ENCODE measurements around the gene MRPL23.

The MRPL23 gene

GRCh38 chr11:1927848-1928469 lies 19.2 kb upstream of the MRPL23 start:
- H3K27me3 ChIP-seq (ENCODE audit: insufficient read depth, low read depth, severe bottlenecking) = peaks cover 71% of the 10 kb centered on the region
- H3K4me3 ChIP-seq (ENCODE audit: low read depth, low read length) = no peak overlapping the region
- DNase-seq = peak; percentile 3
- no peaks in the 10 kb centered on the region for H3K36me3 ChIP-seq
- TF ChIP-seq CTCF (IDR thresholded peaks at IDR 0.05; ENCODE audit: low read depth, low read length) = no peak
- H3K9me3 ChIP-seq (ENCODE audit: severe bottlenecking) = no peaks in the 10 kb centered on the region
- H3K27ac ChIP-seq = no peak overlapping the region

GRCh38 chr11:1928470-1928890 lies 18.7 kb upstream of the MRPL23 start:
- no peak for DNase-seq
- H3K4me3 ChIP-seq (ENCODE audit: low read depth, low read length) = no peak overlapping the region
- H3K36me3 ChIP-seq = no peaks in the 10 kb centered on the region
- H3K27ac ChIP-seq = no peak overlapping the region
- no peak for TF ChIP-seq CTCF (IDR thresholded peaks at IDR 0.05; ENCODE audit: low read depth, low read length)
- no peaks in the 10 kb centered on the region for H3K9me3 ChIP-seq (ENCODE audit: severe bottlenecking)
- H3K27me3 ChIP-seq (ENCODE audit: insufficient read depth, low read depth, severe bottlenecking) = peaks cover 70% of the 10 kb centered on the region

- no peak for DNase-seq
- TF ChIP-seq CTCF (IDR thresholded peaks at IDR 0.05; ENCODE audit: low read depth, low read length) = no peak
- H3K27ac ChIP-seq = no peak overlapping the region
- no peak overlapping the region for H3K4me3 ChIP-seq (ENCODE audit: low read depth, low read length)
- H3K27me3 ChIP-seq (ENCODE audit: insufficient read depth, low read depth, severe bottlenecking) = peaks cover 72% of the 10 kb centered on the region
- no peaks in the 10 kb centered on the region for H3K9me3 ChIP-seq (ENCODE audit: severe bottlenecking)
- no peaks in the 10 kb centered on the region for H3K36me3 ChIP-seq
Observed at GRCh38 chr11:1928891-1929541, 18.1 kb upstream of the MRPL23 start.

- no peak for DNase-seq
- Histone ChIP-seq H3K36me3 (no peaks in the 10 kb centered on the region), H3K4me3 (ENCODE audit: low read depth, low read length) (no peak overlapping the region), H3K27ac (no peak overlapping the region), H3K9me3 (ENCODE audit: severe bottlenecking) (no peaks in the 10 kb centered on the region), H3K27me3 (ENCODE audit: insufficient read depth, low read depth, severe bottlenecking) (peaks cover 77% of the 10 kb centered on the region)
- no peak for TF ChIP-seq CTCF (IDR thresholded peaks at IDR 0.05; ENCODE audit: low read depth, low read length)
Observed at GRCh38 chr11:1929621-1930461, 17.3 kb upstream of the MRPL23 start.

- H3K36me3 ChIP-seq = no peaks in the 10 kb centered on the region
- H3K4me3 ChIP-seq (ENCODE audit: low read depth, low read length) = no peak overlapping the region
- no peak overlapping the region for H3K27ac ChIP-seq
- DNase-seq = no peak
- H3K27me3 ChIP-seq (ENCODE audit: insufficient read depth, low read depth, severe bottlenecking) = peaks cover 82% of the 10 kb centered on the region
- no peak for TF ChIP-seq CTCF (IDR thresholded peaks at IDR 0.05; ENCODE audit: low read depth, low read length)
- no peaks in the 10 kb centered on the region for H3K9me3 ChIP-seq (ENCODE audit: severe bottlenecking)
Observed at GRCh38 chr11:1930462-1930830, 16.7 kb upstream of the MRPL23 start.
